ENCODE results near the gene STK11IP.

The STK11IP gene

GRCh38 chr2:219567131-219567530, 30.5 kb upstream of the STK11IP start:
- peaks cover 13% of the 10 kb centered on the region for H3K4me1 ChIP-seq (ENCODE audit: control insufficient read depth, insufficient read depth, low read length)
- ChIA-PET CTCF (interaction anchor here (1.1 to 1.4 kb wide), 2 partner anchors 71 to 74 kb away, joined by 3 to 7 read pairs; no protein-coding TSS in a partner anchor), POLR2A (interaction anchor here (1.5 to 2.8 kb wide), 4 partner anchors 10 to 30 kb away, joined by 3 to 12 read pairs (median 4); partner anchors contain the start of gene STK11IP)
- H3K9me3 ChIP-seq (ENCODE audit: control insufficient read depth, insufficient read depth, low read depth, low read length) = no peaks in the 10 kb centered on the region
- TF ChIP-seq ZNF266 (tag by site-specific recombination; IDR thresholded peaks at IDR 0.05; ENCODE audit: low read depth) (no peak), ZFHX2 (tag by site-specific recombination; conservative IDR thresholded peaks at IDR 0.05) (no peak), KLF1 (tag by site-specific recombination; IDR thresholded peaks at IDR 0.05) (no peak), ZNF433 (tag by site-specific recombination; IDR thresholded peaks at IDR 0.05; ENCODE audit: low read depth) (no peak), ZNF174 (tag by site-specific recombination; IDR thresholded peaks at IDR 0.05) (no peak), ZFP69B (tag by site-specific recombination; IDR thresholded peaks at IDR 0.05) (no peak)
- TF ChIP-seq, protein P1, sequence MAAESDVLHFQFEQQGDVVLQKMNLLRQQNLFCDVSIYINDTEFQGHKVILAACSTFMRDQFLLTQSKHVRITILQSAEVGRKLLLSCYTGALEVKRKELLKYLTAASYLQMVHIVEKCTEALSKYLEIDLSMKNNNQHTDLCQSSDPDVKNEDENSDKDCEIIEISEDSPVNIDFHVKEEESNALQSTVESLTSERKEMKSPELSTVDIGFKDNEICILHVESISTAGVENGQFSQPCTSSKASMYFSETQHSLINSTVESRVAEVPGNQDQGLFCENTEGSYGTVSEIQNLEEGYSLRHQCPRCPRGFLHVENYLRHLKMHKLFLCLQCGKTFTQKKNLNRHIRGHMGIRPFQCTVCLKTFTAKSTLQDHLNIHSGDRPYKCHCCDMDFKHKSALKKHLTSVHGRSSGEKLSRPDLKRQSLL (tag by site-specific recombination; IDR thresholded peaks at IDR 0.05) = no peak
- H3K4me3 ChIP-seq (ENCODE audit: low read depth, low read length) = no peak overlapping the region
- peaks cover 13 to 79% of the 10 kb centered on the region in 2 experiments; a peak in 2 of 3 replicates for H3K36me3 ChIP-seq (ENCODE audit: control insufficient read depth in 2 of 2, insufficient read depth in 1 of 2, low read length in 2 of 2)
- no peak overlapping the region for H3K27ac ChIP-seq (ENCODE audit: extremely low read depth, low read depth, low read length)

GRCh38 chr2:219567791-219568361, 29.8 kb upstream of the STK11IP start:
- no peak overlapping the region for H3K4me3 ChIP-seq (ENCODE audit: low read depth, low read length)
- TF ChIP-seq, protein P1 (tag by site-specific recombination; IDR thresholded peaks at IDR 0.05) = peak; percentile 29; the same call in 1 of the 2 replicates
- TF ChIP-seq, protein P2, sequence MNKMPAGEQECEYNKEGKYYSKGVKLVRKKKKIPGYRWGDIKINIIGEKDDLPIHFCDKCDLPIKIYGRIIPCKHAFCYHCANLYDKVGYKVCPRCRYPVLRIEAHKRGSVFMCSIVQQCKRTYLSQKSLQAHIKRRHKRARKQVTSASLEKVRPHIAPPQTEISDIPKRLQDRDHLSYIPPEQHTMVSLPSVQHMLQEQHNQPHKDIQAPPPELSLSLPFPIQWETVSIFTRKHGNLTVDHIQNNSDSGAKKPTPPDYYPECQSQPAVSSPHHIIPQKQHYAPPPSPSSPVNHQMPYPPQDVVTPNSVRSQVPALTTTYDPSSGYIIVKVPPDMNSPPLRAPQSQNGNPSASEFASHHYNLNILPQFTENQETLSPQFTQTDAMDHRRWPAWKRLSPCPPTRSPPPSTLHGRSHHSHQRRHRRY (tag by site-specific recombination; IDR thresholded peaks at IDR 0.05) = no peak
- H3K27ac ChIP-seq (ENCODE audit: extremely low read depth, low read depth, low read length) = no peak overlapping the region
- CTCF ChIA-PET = interaction anchor here (1.1 to 1.4 kb wide), 2 partner anchors 71 to 74 kb away, joined by 3 to 7 read pairs; no protein-coding TSS in a partner anchor
- POLR2A ChIA-PET = interaction anchor here (1.0 to 2.8 kb wide), 4 partner anchors 9 to 29 kb away, joined by 3 to 12 read pairs (median 4); partner anchors contain the start of gene STK11IP
- H3K36me3 ChIP-seq (ENCODE audit: control insufficient read depth in 2 of 2, insufficient read depth in 1 of 2, low read length in 2 of 2) = peaks cover 13 to 72% of the 10 kb centered on the region in 2 experiments; a peak in 2 of 3 replicates
- peaks cover 13% of the 10 kb centered on the region for H3K4me1 ChIP-seq (ENCODE audit: control insufficient read depth, insufficient read depth, low read length)
- H3K9me3 ChIP-seq (ENCODE audit: control insufficient read depth, insufficient read depth, low read depth, low read length) = no peaks in the 10 kb centered on the region

DNA sequence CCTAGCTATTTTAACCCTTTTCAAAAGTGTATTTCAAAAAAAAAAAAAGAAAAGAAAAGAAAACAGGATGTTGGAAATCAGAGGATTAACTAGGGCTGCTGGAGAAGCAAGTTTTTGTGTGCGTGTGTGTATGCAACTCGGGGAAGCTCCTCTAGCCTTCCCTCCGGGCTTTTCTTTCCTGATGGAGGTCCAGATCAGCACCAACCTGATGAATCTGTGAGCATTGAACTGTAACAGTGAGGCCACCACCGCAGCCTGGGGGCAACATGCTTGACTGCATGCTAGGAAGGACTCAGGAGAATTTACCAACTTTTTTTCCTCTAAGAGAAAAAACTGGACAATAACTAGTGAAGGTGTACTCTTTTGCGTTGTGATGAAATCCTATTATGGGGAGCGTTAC, 28.6 kb upstream of the STK11IP start:
- POLR2A ChIA-PET = interaction anchor here (2.8 kb wide), 1 partner anchor 28 kb away, joined by 12 read pairs; the partner anchor contains the start of gene STK11IP
- Histone ChIP-seq H3K27ac (ENCODE audit: extremely low read depth, low read depth, low read length) (no peak overlapping the region), H3K4me1 (ENCODE audit: control insufficient read depth, insufficient read depth, low read length) (peaks cover 13% of the 10 kb centered on the region), H3K36me3 (ENCODE audit: control insufficient read depth in 2 of 2, insufficient read depth in 1 of 2, low read length in 2 of 2) (peaks cover 13 to 60% of the 10 kb centered on the region in 2 experiments; a peak in 2 of 3 replicates), H3K4me3 (ENCODE audit: low read depth, low read length) (no peak overlapping the region), H3K9me3 (ENCODE audit: control insufficient read depth, insufficient read depth, low read depth, low read length) (no peaks in the 10 kb centered on the region)
- CTCF ChIA-PET = interaction anchor here (0.6 to 3.5 kb wide), 3 partner anchors 9 to 535 kb away, joined by 3 to 32 read pairs (median 4); no protein-coding TSS in a partner anchor
- no peak for TF ChIP-seq ZFP3 (tag by site-specific recombination; IDR thresholded peaks at IDR 0.05; ENCODE audit: low read depth)
- TF ChIP-seq YY1 (tag by site-specific recombination; IDR thresholded peaks at IDR 0.05) = no peak
- TF ChIP-seq ZNF169 (tag by site-specific recombination; IDR thresholded peaks at IDR 0.05) = no peak
- no peak for TF ChIP-seq ZNF354C (tag by site-specific recombination; IDR thresholded peaks at IDR 0.05; ENCODE audit: borderline replicate concordance, low read depth)
- TF ChIP-seq ZNF555 (tag by site-specific recombination; conservative IDR thresholded peaks at IDR 0.05) = no peak
- TF ChIP-seq ZBTB48 (tag by site-specific recombination; IDR thresholded peaks at IDR 0.05) = no peak
- no peak for TF ChIP-seq ZNF639 (tag by site-specific recombination; IDR thresholded peaks at IDR 0.05)
- TF ChIP-seq ZNF138 (tag by site-specific recombination; IDR thresholded peaks at IDR 0.05; ENCODE audit: borderline replicate concordance) = no peak
- TF ChIP-seq, protein P3, sequence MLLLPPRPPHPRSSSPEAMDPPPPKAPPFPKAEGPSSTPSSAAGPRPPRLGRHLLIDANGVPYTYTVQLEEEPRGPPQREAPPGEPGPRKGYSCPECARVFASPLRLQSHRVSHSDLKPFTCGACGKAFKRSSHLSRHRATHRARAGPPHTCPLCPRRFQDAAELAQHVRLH (tag by site-specific recombination; IDR thresholded peaks at IDR 0.05) = no peak
- no peak for TF ChIP-seq ZNF133 (tag by site-specific recombination; IDR thresholded peaks at IDR 0.05)
- no peak for TF ChIP-seq KLF10 (tag by site-specific recombination; IDR thresholded peaks at IDR 0.05)
- no peak for TF ChIP-seq ZNF510 (tag by site-specific recombination; IDR thresholded peaks at IDR 0.05; ENCODE audit: insufficient replicate concordance)
- TF ChIP-seq TSHZ1 (tag by site-specific recombination; IDR thresholded peaks at IDR 0.05; ENCODE audit: borderline replicate concordance) = no peak

Measured in HEK293 (cell line).